Esophagus muscularis mucosa (tissue), 4 donors: Measurements from ENCODE around the gene CCDC91. TPM values are rescaled to one million over a fixed set of nuclear protein-coding genes. Genes with fewer than 3 reads are reported as not detected.

ENCODE experiments used
- DNase-seq: peaks from one replicate; pipeline ENCODE4 v3.0.0-alpha.2; 2017; ENCODE audit errors: extremely low spot score
- H3K27ac ChIP-seq, 4 donors: fragments of 200-600 bp; sonication (generic); replicated peaks in 1 of 4; 1 replicate in 3 of 4; 2 replicates in 1 of 4; pipeline ENCODE4 v1.5.1; 2016 to 2019; ENCODE audit warnings: mild to moderate bottlenecking in 1 of 4
- H3K27me3 ChIP-seq, 4 donors: fragments of 200-600 bp; sonication (generic); one replicate each; pipeline versions ENCODE4 v1.5.1 to v1.6.0; 2016 to 2019
- H3K36me3 ChIP-seq, 4 donors: fragments of 200-600 bp; sonication (generic); one replicate each; pipeline ENCODE4 v1.5.1; 2016 to 2019
- H3K4me1 ChIP-seq, 4 donors: fragments of 200-600 bp; sonication (generic); one replicate each; pipeline ENCODE4 v1.5.1; 2016 to 2019
- H3K4me3 ChIP-seq, 4 donors: fragments of 200-600 bp; sonication (generic); 1 replicate in 2 of 4; 2 replicates in 2 of 4; pipeline ENCODE4 v1.5.1; 2016 to 2019; ENCODE audit warnings: mild to moderate bottlenecking in 4 of 4, moderate library complexity in 1 of 4
- H3K9me3 ChIP-seq, 4 donors: fragments of 200-600 bp; sonication (generic); 1 replicate in 3 of 4; 2 replicates in 1 of 4; pipeline ENCODE4 v1.5.1; 2016 to 2019
- EP300 ChIP-seq: sonication (generic); formaldehyde crosslinking; IDR thresholded peaks from one replicate; pipeline ENCODE4 v1.6.1; 2017; ENCODE audit warnings: antibody characterized with exemption
- POLR2A ChIP-seq: fragments of 450-650 bp; IDR thresholded peaks from one replicate; pipeline ENCODE4 v1.6.1; 2017; ENCODE audit warnings: antibody characterized with exemption, moderate library complexity, mild to moderate bottlenecking, low read depth
- POLR2AphosphoS5 ChIP-seq, 2 donors: sonication (generic); formaldehyde crosslinking; IDR thresholded peaks; one replicate each; pipeline ENCODE4 v1.6.1; 2017; ENCODE audit warnings: antibody characterized with exemption in 2 of 2
- WGBS: methylation state at CpG from one replicate; pipeline ENCODE4 v1.1.5; 2018; 5-methylcytosine and 5-hydroxymethylcytosine counted together
- intact Hi-C: fragments of 100-400 bp; cut with DNase I; formaldehyde crosslinking; loops from one replicate; pipeline ENCODE4 v1.15.1; 2023
- total RNA-seq, 4 donors: library from RNA; depleted of rRNA; stranded (reverse); fragments of >200 nt; gene quantifications; one replicate each; pipeline versions ENCODE4 v1.1.0 to v1.2.1, GENCODE V29; 2016
- TF ChIP-seq, protein P1 (sequence below), 3 experiments: fragments of 200-600 bp in 2 of 3; fragments of 450-650 bp in 1 of 3; sonication (generic) in 2 of 3; IDR thresholded peaks; one replicate each; pipeline ENCODE4 v1.5.1; 2017 to 2019; ENCODE audit warnings: antibody characterized with exemption in 3 of 3, mild to moderate bottlenecking in 2 of 3, moderate library complexity in 1 of 3

CCDC91 gene
- total RNA-seq, 4 donors from 2014 or later = 51.1 to 76.4 (median 59.0) TPM

- no peak overlapping the region for H3K4me3 ChIP-seq
- intact Hi-C loops = no loop called here
- WGBS = 67% methylated on average over 2 of the region's 2 CpGs
These were observed 170.0 kb downstream of the CCDC91 start for GRCh38 chr12:28360253-28360652.

GRCh38 chr12:28367326-28367725, 177.1 kb downstream of the CCDC91 start:
- H3K9me3 ChIP-seq = peaks cover 0 to 43% (median 23%) of the 10 kb centered on the region in 4 donors
- DNase-seq = no peak
- intact Hi-C loops = no loop called here
- 97% methylated on average over 1 of the region's 1 CpG for WGBS
- no peak overlapping the region for H3K27ac ChIP-seq
- H3K27me3 ChIP-seq = no peaks in the 10 kb centered on the region
- H3K4me3 ChIP-seq = no peak overlapping the region
- TF ChIP-seq EP300 = no peak
- no peak for TF ChIP-seq POLR2A
- TF ChIP-seq, protein P1, sequence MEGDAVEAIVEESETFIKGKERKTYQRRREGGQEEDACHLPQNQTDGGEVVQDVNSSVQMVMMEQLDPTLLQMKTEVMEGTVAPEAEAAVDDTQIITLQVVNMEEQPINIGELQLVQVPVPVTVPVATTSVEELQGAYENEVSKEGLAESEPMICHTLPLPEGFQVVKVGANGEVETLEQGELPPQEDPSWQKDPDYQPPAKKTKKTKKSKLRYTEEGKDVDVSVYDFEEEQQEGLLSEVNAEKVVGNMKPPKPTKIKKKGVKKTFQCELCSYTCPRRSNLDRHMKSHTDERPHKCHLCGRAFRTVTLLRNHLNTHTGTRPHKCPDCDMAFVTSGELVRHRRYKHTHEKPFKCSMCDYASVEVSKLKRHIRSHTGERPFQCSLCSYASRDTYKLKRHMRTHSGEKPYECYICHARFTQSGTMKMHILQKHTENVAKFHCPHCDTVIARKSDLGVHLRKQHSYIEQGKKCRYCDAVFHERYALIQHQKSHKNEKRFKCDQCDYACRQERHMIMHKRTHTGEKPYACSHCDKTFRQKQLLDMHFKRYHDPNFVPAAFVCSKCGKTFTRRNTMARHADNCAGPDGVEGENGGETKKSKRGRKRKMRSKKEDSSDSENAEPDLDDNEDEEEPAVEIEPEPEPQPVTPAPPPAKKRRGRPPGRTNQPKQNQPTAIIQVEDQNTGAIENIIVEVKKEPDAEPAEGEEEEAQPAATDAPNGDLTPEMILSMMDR (IDR thresholded peaks at IDR 0.05) = no peak
- TF ChIP-seq POLR2AphosphoS5 (IDR thresholded peaks at IDR 0.05) = no peak
- peaks cover 0 to 38% (median 12%) of the 10 kb centered on the region in 4 donors for H3K36me3 ChIP-seq
- H3K4me1 ChIP-seq = no peaks in the 10 kb centered on the region

More at GRCh38 chr12:28360253-28360652, 170.0 kb downstream of the CCDC91 start:
- TF ChIP-seq POLR2A (no peak), POLR2AphosphoS5 (IDR thresholded peaks at IDR 0.05) (no peak), EP300 (no peak)
- TF ChIP-seq, protein P1 (IDR thresholded peaks at IDR 0.05) = no peak
- H3K4me1 ChIP-seq = peaks cover 0 to under 1% (median 0%) of the 10 kb centered on the region in 4 donors
- no peak for DNase-seq
- H3K27me3 ChIP-seq = no peaks in the 10 kb centered on the region
- no peaks in the 10 kb centered on the region for H3K9me3 ChIP-seq
- no peak overlapping the region for H3K27ac ChIP-seq
- peaks cover 0 to 6% (median 0%) of the 10 kb centered on the region in 4 donors for H3K36me3 ChIP-seq

- no peak for DNase-seq
- Histone ChIP-seq H3K4me3 (no peak overlapping the region), H3K36me3 (peaks cover 0 to 32% (median 12%) of the 10 kb centered on the region in 4 donors), H3K27ac (no peak overlapping the region), H3K4me1 (no peaks in the 10 kb centered on the region), H3K27me3 (no peaks in the 10 kb centered on the region), H3K9me3 (peaks cover 0 to 48% (median 25%) of the 10 kb centered on the region in 4 donors)
- intact Hi-C loops = no loop called here
- no peak for TF ChIP-seq POLR2A
- TF ChIP-seq EP300 = no peak
- 98% methylated on average over 2 of the region's 2 CpGs for WGBS
These were observed 177.7 kb downstream of the CCDC91 start for GRCh38 chr12:28367993-28368392.

DNA sequence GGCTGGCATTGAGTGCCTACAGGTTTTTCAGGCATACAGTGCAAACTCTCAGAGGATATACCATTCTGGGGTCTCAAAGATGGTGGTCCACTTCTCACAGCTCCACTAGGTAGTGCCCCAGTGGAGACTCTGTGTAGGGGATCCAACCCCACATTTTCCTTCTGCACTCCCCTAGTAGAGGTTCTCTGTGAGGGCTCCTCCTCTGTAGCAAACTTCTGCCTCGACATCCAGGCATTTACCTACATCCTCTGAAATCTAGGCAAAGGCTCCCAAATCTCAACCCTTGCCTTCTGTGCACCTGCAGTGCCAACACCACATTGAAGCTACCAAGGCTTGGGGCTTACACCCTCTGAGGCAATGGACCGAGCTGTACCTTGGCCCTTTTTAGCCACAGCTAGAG, 179.2 kb downstream of the CCDC91 start:
- Histone ChIP-seq H3K27me3 (no peaks in the 10 kb centered on the region), H3K4me3 (no peak overlapping the region), H3K27ac (no peak overlapping the region), H3K4me1 (peaks cover 0 to 2% (median under 1%) of the 10 kb centered on the region in 4 donors), H3K9me3 (peaks cover 0 to 48% (median 25%) of the 10 kb centered on the region in 4 donors), H3K36me3 (peaks cover 0 to 32% (median 12%) of the 10 kb centered on the region in 4 donors)
- TF ChIP-seq POLR2AphosphoS5 (IDR thresholded peaks at IDR 0.05) = no peak
- TF ChIP-seq POLR2A = no peak
- no peak for TF ChIP-seq EP300
- TF ChIP-seq, protein P1 (IDR thresholded peaks at IDR 0.05) = no peak
- DNase-seq = no peak
- 100% methylated on average over 2 of the region's 2 CpGs for WGBS
- intact Hi-C loops = no loop called here

GRCh38 chr12:28374556-28374955, 184.3 kb downstream of the CCDC91 start:
- Histone ChIP-seq H3K4me1 (peaks cover 0 to 11% (median 5%) of the 10 kb centered on the region in 4 donors), H3K4me3 (no peak overlapping the region), H3K27ac (no peak overlapping the region), H3K36me3 (peaks cover 0 to 13% (median 4%) of the 10 kb centered on the region in 4 donors), H3K27me3 (no peaks in the 10 kb centered on the region), H3K9me3 (peaks cover 0 to 30% (median 14%) of the 10 kb centered on the region in 4 donors)
- no peak for DNase-seq
- TF ChIP-seq, protein P1 (IDR thresholded peaks at IDR 0.05) = no peak
- TF ChIP-seq POLR2AphosphoS5 (IDR thresholded peaks at IDR 0.05) = no peak
- no peak for TF ChIP-seq EP300
- TF ChIP-seq POLR2A = no peak
- intact Hi-C loops = no loop called here
